Activated naive CD4-positive, alpha-beta T cell treated with anti-CD3 and anti-CD28 coated beads, Interleukin-2, amount 10 ng/mL, durations not matched to agents 7 days and 5 days (primary cell): ENCODE data around the gene LYPLA2.
A peak's percentile ranks its signal among the peaks of the same experiment; 100 is the strongest.
"Not testable (repeated sequence)": the region's sequence is repeated elsewhere in the genome, so short reads cannot be mapped to it uniquely, and the experiment has no call there.

Experiments used
- CTCF ChIA-PET: fragments of 350-600 bp; sonication (Branson Sonifier 250); formaldehyde crosslinking; loops from one replicate; lab custom pipeline; 2021; ENCODE audit warnings: antibody characterized with exemption; lab: Charles Lee
- DNase-seq: peaks from one replicate; pipeline ENCODE4 v3.0.0-alpha.2; 2020
- H3K27ac Mint-ChIP-seq: one replicate; pipeline ENCODE4 v1.8.0; 2021; ENCODE audit warnings: mild to moderate bottlenecking, moderate library complexity, mixed read lengths
- H3K27me3 Mint-ChIP-seq: one replicate; pipeline ENCODE4 v1.8.0; 2021; ENCODE audit warnings: mild to moderate bottlenecking, mixed read lengths
- H3K36me3 Mint-ChIP-seq: one replicate; pipeline ENCODE4 v1.8.0; 2021; ENCODE audit warnings: mixed read lengths
- H3K4me1 Mint-ChIP-seq: one replicate; pipeline ENCODE4 v1.8.0; 2021; ENCODE audit warnings: mixed read lengths
- H3K4me3 Mint-ChIP-seq: one replicate; pipeline ENCODE4 v1.8.0; 2021; ENCODE audit warnings: mild to moderate bottlenecking, moderate library complexity, mixed read lengths
- H3K9me3 Mint-ChIP-seq: one replicate; pipeline ENCODE4 v1.8.0; 2021; ENCODE audit warnings: mixed read lengths

Gene LYPLA2

GRCh38 chr1:23816906-23817305 is 26.0 kb downstream of the LYPLA2 start:
- Mint-ChIP-seq H3K36me3 (peaks cover 34% of the 10 kb centered on the region), H3K27me3 (no peaks in the 10 kb centered on the region), H3K9me3 (no peaks in the 10 kb centered on the region), H3K4me3 (no peak overlapping the region), H3K4me1 (no peaks in the 10 kb centered on the region), H3K27ac (no peak overlapping the region)
- no peak for DNase-seq
- CTCF ChIA-PET: interaction anchor here (1.8 kb wide), 1 partner anchor 10 kb away, joined by 4 read pairs; no protein-coding TSS in a partner anchor

- CTCF ChIA-PET: interaction anchor here (1.7 to 3.4 kb wide), 3 partner anchors 7 to 51 kb away, joined by 4 to 16 read pairs (median 4); no protein-coding TSS in a partner anchor
- Mint-ChIP-seq H3K27ac (no peak overlapping the region), H3K4me3 (no peak overlapping the region), H3K27me3 (no peaks in the 10 kb centered on the region), H3K4me1 (no peaks in the 10 kb centered on the region), H3K9me3 (no peaks in the 10 kb centered on the region), H3K36me3 (peaks cover 31% of the 10 kb centered on the region)
- DNase-seq: no peak
These were observed 26.7 kb downstream of the LYPLA2 start for GRCh38 chr1:23817633-23818032.

- Mint-ChIP-seq H3K9me3 (no peaks in the 10 kb centered on the region), H3K27ac (no peak overlapping the region), H3K36me3 (peaks cover 16% of the 10 kb centered on the region), H3K27me3 (peaks cover 3% of the 10 kb centered on the region), H3K4me3 (peak overlapping the region; percentile 95), H3K4me1 (peaks cover 25% of the 10 kb centered on the region)
- no peak for DNase-seq
- CTCF ChIA-PET: interaction anchor here (0.6 to 4.5 kb wide), 2 partner anchors 13 to 20 kb away, joined by 4 to 26 read pairs; no protein-coding TSS in a partner anchor
These were observed 32.8 kb downstream of the LYPLA2 start for GRCh38 chr1:23823767-23824166.

- H3K36me3 Mint-ChIP-seq: peaks cover 16% of the 10 kb centered on the region
- CTCF ChIA-PET: interaction anchor here (0.8 to 4.5 kb wide), 4 partner anchors 14 to 92 kb away, joined by 3 to 26 read pairs (median 3); no protein-coding TSS in a partner anchor
- H3K27me3 Mint-ChIP-seq: peaks cover 4% of the 10 kb centered on the region
- peak overlapping the region; percentile 91 for H3K27ac Mint-ChIP-seq
- H3K9me3 Mint-ChIP-seq: no peaks in the 10 kb centered on the region
- H3K4me3 Mint-ChIP-seq: peak overlapping the region; percentile 95
- peaks cover 25% of the 10 kb centered on the region for H3K4me1 Mint-ChIP-seq
- DNase-seq: no peak
These were observed 33.7 kb downstream of the LYPLA2 start for GRCh38 chr1:23824711-23825075.

GRCh38 chr1:23825076-23825761 is 34.3 kb downstream of the LYPLA2 start, which contains the start of gene HMGCL:
Gene HMGCL, minus strand, starts transcription at chr1:23825429. Its CDS starts 14 bp downstream, at chr1:23825415.
- Mint-ChIP-seq H3K9me3 (no peaks in the 10 kb centered on the region), H3K36me3 (peaks cover 14% of the 10 kb centered on the region), H3K27me3 (peaks cover 4% of the 10 kb centered on the region), H3K4me3 (peak within 1 kb of the TSS; percentile 95), H3K27ac (peak within 1 kb of the TSS; percentile 91), H3K4me1 (peaks cover 25% of the 10 kb centered on the region)
- CTCF ChIA-PET: interaction anchor here (0.8 to 4.5 kb wide), 4 partner anchors 14 to 91 kb away, joined by 3 to 26 read pairs (median 3); no protein-coding TSS in a partner anchor
- DNase-seq: peak; percentile 94

- DNase-seq: no peak
- Mint-ChIP-seq H3K27me3 (peaks cover 4% of the 10 kb centered on the region), H3K4me1 (peaks cover 25% of the 10 kb centered on the region), H3K9me3 (no peaks in the 10 kb centered on the region), H3K36me3 (peaks cover 9% of the 10 kb centered on the region), H3K4me3 (peak overlapping the region; percentile 95), H3K27ac (peak overlapping the region; percentile 91)
- CTCF ChIA-PET: interaction anchor here (4.5 kb wide), 1 partner anchor 15 kb away, joined by 26 read pairs; no protein-coding TSS in a partner anchor
These were observed 35.0 kb downstream of the LYPLA2 start for GRCh38 chr1:23825762-23826522.

GRCh38 chr1:23826590-23826989 is 35.6 kb downstream of the LYPLA2 start:
- H3K36me3 Mint-ChIP-seq, H3K9me3 Mint-ChIP-seq, DNase-seq, H3K4me3 Mint-ChIP-seq, H3K27me3 Mint-ChIP-seq: not testable (repeated sequence)
- Mint-ChIP-seq H3K27ac (peak overlapping the region; percentile 28), H3K4me1 (peaks cover 25% of the 10 kb centered on the region)
- CTCF ChIA-PET: interaction anchor here (4.5 kb wide), 1 partner anchor 16 kb away, joined by 26 read pairs; no protein-coding TSS in a partner anchor

- H3K27ac Mint-ChIP-seq: no peak overlapping the region
- CTCF ChIA-PET: no interaction called here
These were observed 36.8 kb downstream of the LYPLA2 start for GRCh38 chr1:23827717-23828116.

GRCh38 chr1:23834156-23834555 is 43.2 kb downstream of the LYPLA2 start:
- H3K27me3 Mint-ChIP-seq: peaks cover 15% of the 10 kb centered on the region
- peaks cover 12% of the 10 kb centered on the region for H3K4me1 Mint-ChIP-seq
- not testable (repeated sequence) for H3K9me3 Mint-ChIP-seq, H3K4me3 Mint-ChIP-seq, H3K36me3 Mint-ChIP-seq, H3K27ac Mint-ChIP-seq, DNase-seq
- CTCF ChIA-PET: interaction anchor here (0.6 kb wide), 1 partner anchor 25 kb away, joined by 3 read pairs; no protein-coding TSS in a partner anchor

More at GRCh38 chr1:23827717-23828116, 36.8 kb downstream of the LYPLA2 start:
- H3K4me3 Mint-ChIP-seq: no peak overlapping the region
- no peaks in the 10 kb centered on the region for H3K9me3 Mint-ChIP-seq
- peaks cover 4% of the 10 kb centered on the region for H3K27me3 Mint-ChIP-seq
- H3K4me1 Mint-ChIP-seq: peaks cover 25% of the 10 kb centered on the region
- no peak for DNase-seq
- H3K36me3 Mint-ChIP-seq: peaks cover 9% of the 10 kb centered on the region

- no peak for DNase-seq
- no peak overlapping the region for H3K4me3 Mint-ChIP-seq
- H3K36me3 Mint-ChIP-seq: no peaks in the 10 kb centered on the region
- H3K4me1 Mint-ChIP-seq: peaks cover 12% of the 10 kb centered on the region
- peaks cover 15% of the 10 kb centered on the region for H3K27me3 Mint-ChIP-seq
- CTCF ChIA-PET: no interaction called here
- H3K9me3 Mint-ChIP-seq: no peaks in the 10 kb centered on the region
- H3K27ac Mint-ChIP-seq: no peak overlapping the region
These were observed 45.1 kb downstream of the LYPLA2 start for GRCh38 chr1:23836037-23836436.

GRCh38 chr1:23837908-23838307 is 47.0 kb downstream of the LYPLA2 start:
- Mint-ChIP-seq H3K36me3 (no peaks in the 10 kb centered on the region), H3K4me3 (peak overlapping the region; percentile 60), H3K9me3 (no peaks in the 10 kb centered on the region), H3K27ac (no peak overlapping the region), H3K4me1 (peaks cover 12% of the 10 kb centered on the region), H3K27me3 (peaks cover 15% of the 10 kb centered on the region)
- peak; percentile 27 for DNase-seq
- CTCF ChIA-PET: interaction anchor here (0.8 to 0.9 kb wide), 2 partner anchors 66 kb away, joined by 3 read pairs; no protein-coding TSS in a partner anchor

GRCh38 chr1:23838401-23838866 is 47.5 kb downstream of the LYPLA2 start:
- CTCF ChIA-PET: interaction anchor here (0.7 to 0.9 kb wide), 5 partner anchors 27 to 67 kb away, joined by 3 to 4 read pairs (median 3); no protein-coding TSS in a partner anchor
- Mint-ChIP-seq H3K4me1 (peaks cover 12% of the 10 kb centered on the region), H3K4me3 (peak overlapping the region; percentile 60), H3K27me3 (peaks cover 15% of the 10 kb centered on the region), H3K36me3 (no peaks in the 10 kb centered on the region), H3K27ac (no peak overlapping the region), H3K9me3 (no peaks in the 10 kb centered on the region)
- peak; percentile 83 for DNase-seq

GRCh38 chr1:23843644-23844043 is 52.7 kb downstream of the LYPLA2 start:
- H3K4me1 Mint-ChIP-seq: peaks cover under 1% of the 10 kb centered on the region
- H3K36me3 Mint-ChIP-seq: peaks cover 22% of the 10 kb centered on the region
- H3K27me3 Mint-ChIP-seq: peaks cover under 1% of the 10 kb centered on the region
- H3K27ac Mint-ChIP-seq: no peak overlapping the region
- CTCF ChIA-PET: interaction anchor here (1.0 to 1.1 kb wide), 3 partner anchors 8 to 25 kb away, joined by 3 to 4 read pairs (median 4); partner anchors contain the start of gene FUCA1
- DNase-seq: no peak
- H3K9me3 Mint-ChIP-seq: no peaks in the 10 kb centered on the region
- no peak overlapping the region for H3K4me3 Mint-ChIP-seq
